Ishikawa (cell line): ENCODE data around the gene NKAIN2.

ENCODE experiments used
- CEBPB ChIP-seq: IDR thresholded peaks from 2 replicates; pipeline ENCODE4 v1.6.1; 2012
- CREB1 ChIP-seq: IDR thresholded peaks from 2 replicates; pipeline ENCODE4 v1.6.1; 2012; ENCODE audit warnings: low read depth
- EP300 ChIP-seq: IDR thresholded peaks from 2 replicates; pipeline ENCODE4 v1.6.1; 2012; ENCODE audit warnings: borderline replicate concordance
- FOXM1 ChIP-seq: IDR thresholded peaks from 2 replicates; pipeline ENCODE4 v1.6.1; 2012; ENCODE audit warnings: low read depth, borderline replicate concordance
- RAD21 ChIP-seq: IDR thresholded peaks from 2 replicates; pipeline ENCODE4 v1.6.1; 2012; ENCODE audit warnings: low read depth
- YY1 ChIP-seq: IDR thresholded peaks from 2 replicates; pipeline ENCODE4 v1.6.1; 2012; ENCODE audit warnings: low read depth
- TF ChIP-seq, protein P1 (sequence below): IDR thresholded peaks from 2 replicates; pipeline ENCODE4 v1.6.1; 2012; ENCODE audit warnings: low read depth, mild to moderate bottlenecking

GRCh38 chr6:124355146-124355545 lies 551.5 kb downstream of the NKAIN2 start:
- TF ChIP-seq EP300 (no peak), RAD21 (no peak), CEBPB (no peak), FOXM1 (no peak), YY1 (no peak), CREB1 (no peak)
- TF ChIP-seq, protein P1, sequence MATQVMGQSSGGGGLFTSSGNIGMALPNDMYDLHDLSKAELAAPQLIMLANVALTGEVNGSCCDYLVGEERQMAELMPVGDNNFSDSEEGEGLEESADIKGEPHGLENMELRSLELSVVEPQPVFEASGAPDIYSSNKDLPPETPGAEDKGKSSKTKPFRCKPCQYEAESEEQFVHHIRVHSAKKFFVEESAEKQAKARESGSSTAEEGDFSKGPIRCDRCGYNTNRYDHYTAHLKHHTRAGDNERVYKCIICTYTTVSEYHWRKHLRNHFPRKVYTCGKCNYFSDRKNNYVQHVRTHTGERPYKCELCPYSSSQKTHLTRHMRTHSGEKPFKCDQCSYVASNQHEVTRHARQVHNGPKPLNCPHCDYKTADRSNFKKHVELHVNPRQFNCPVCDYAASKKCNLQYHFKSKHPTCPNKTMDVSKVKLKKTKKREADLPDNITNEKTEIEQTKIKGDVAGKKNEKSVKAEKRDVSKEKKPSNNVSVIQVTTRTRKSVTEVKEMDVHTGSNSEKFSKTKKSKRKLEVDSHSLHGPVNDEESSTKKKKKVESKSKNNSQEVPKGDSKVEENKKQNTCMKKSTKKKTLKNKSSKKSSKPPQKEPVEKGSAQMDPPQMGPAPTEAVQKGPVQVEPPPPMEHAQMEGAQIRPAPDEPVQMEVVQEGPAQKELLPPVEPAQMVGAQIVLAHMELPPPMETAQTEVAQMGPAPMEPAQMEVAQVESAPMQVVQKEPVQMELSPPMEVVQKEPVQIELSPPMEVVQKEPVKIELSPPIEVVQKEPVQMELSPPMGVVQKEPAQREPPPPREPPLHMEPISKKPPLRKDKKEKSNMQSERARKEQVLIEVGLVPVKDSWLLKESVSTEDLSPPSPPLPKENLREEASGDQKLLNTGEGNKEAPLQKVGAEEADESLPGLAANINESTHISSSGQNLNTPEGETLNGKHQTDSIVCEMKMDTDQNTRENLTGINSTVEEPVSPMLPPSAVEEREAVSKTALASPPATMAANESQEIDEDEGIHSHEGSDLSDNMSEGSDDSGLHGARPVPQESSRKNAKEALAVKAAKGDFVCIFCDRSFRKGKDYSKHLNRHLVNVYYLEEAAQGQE, result no peak
